A673 (cell line): ENCODE measurements around the gene CPED1. TPM values are rescaled to one million over a fixed set of nuclear protein-coding genes. Genes with fewer than 3 reads are reported as not detected.
"Not testable (repeated sequence)": the region's sequence is repeated elsewhere in the genome, so short reads cannot be mapped to it uniquely, and the experiment has no call there.

ENCODE experiments used
- BruUV-seq: library from RNA; stranded (reverse); fragments of 400-500 nt; replicated peaks from 2 replicates; lab custom pipeline; 2021; lab: Mats Ljungman, UMichigan
- CTCF ChIA-PET: fragments of 300-600 bp; sonication (Branson Sonifier 250); formaldehyde crosslinking; loops from one replicate; lab custom pipeline; 2022; ENCODE audit warnings: antibody characterized with exemption; lab: Charles Lee
- POLR2A ChIA-PET: fragments of 300-600 bp; sonication (Branson Sonifier 250); formaldehyde crosslinking; loops from one replicate; lab custom pipeline; 2022; ENCODE audit warnings: antibody characterized with exemption; ENCODE audit not compliant: low non-redundant PET; lab: Charles Lee
- DNase-seq: peaks from one replicate; pipeline ENCODE4 v3.0.0-alpha.2; 2015; ENCODE audit warnings: low spot score
- H3K27ac ChIP-seq: fragments of 200-600 bp; sonication (generic); 2 replicates; pipeline ENCODE4 v1.5.1; 2016; ENCODE audit warnings: mixed run types, low read depth, mild to moderate bottlenecking, mixed read lengths, antibody characterized with exemption, low read length; ENCODE audit not compliant: poor library complexity, severe bottlenecking
- H3K27me3 ChIP-seq: fragments of 200-600 bp; sonication (generic); replicated peaks from 2 replicates; pipeline ENCODE4 v1.6.1; 2017; ENCODE audit warnings: mixed run types, low read depth, mild to moderate bottlenecking, mixed read lengths, antibody characterized with exemption, low read length; ENCODE audit not compliant: insufficient read depth, poor library complexity
- H3K36me3 ChIP-seq: fragments of 200-600 bp; sonication (generic); 2 replicates; pipeline ENCODE4 v1.6.1; 2016; ENCODE audit warnings: mixed run types, mild to moderate bottlenecking, mixed read lengths, antibody characterized with exemption, low read length; ENCODE audit not compliant: insufficient read depth, poor library complexity, severe bottlenecking
- H3K4me1 ChIP-seq: fragments of 200-600 bp; sonication (generic); 2 replicates; pipeline ENCODE4 v1.6.1; 2017; ENCODE audit warnings: mixed run types, mild to moderate bottlenecking, mixed read lengths, antibody characterized with exemption, low read length; ENCODE audit not compliant: insufficient read depth, poor library complexity, severe bottlenecking
- H3K4me3 ChIP-seq: fragments of 200-600 bp; sonication (generic); 2 replicates; pipeline ENCODE4 v1.5.1; 2016; ENCODE audit warnings: low read depth, mixed run types, mild to moderate bottlenecking, mixed read lengths, low read length; ENCODE audit not compliant: poor library complexity, severe bottlenecking
- H3K9me3 ChIP-seq: fragments of 200-600 bp; sonication (generic); 2 replicates; pipeline ENCODE4 v1.6.1; 2016; ENCODE audit warnings: mixed run types, low read depth, mild to moderate bottlenecking, mixed read lengths, antibody characterized with exemption, low read length; ENCODE audit not compliant: poor library complexity, severe bottlenecking
- CTCF ChIP-seq: fragments of 300-800, 200-600 bp; sonication (generic); conservative IDR thresholded peaks from 2 replicates; pipeline ENCODE4 v1.5.1; 2017; ENCODE audit warnings: low read depth, mild to moderate bottlenecking, antibody characterized with exemption, low read length, moderate library complexity, mixed read lengths
- EZH2 ChIP-seq: fragments of 200-600 bp; sonication (generic); IDR thresholded peaks from 2 replicates; pipeline ENCODE4 v1.6.1; 2017; ENCODE audit warnings: borderline replicate concordance, low read depth, mild to moderate bottlenecking, mixed read lengths, antibody characterized with exemption, low read length; ENCODE audit not compliant: poor library complexity, severe bottlenecking
- intact Hi-C: fragments of 100-400 bp; cut with micrococcal nuclease; formaldehyde crosslinking; loops from one replicate; pipeline ENCODE4 v1.10.0; 2022; ENCODE audit not compliant: unreplicated experiment
- total RNA-seq: library from RNA; stranded (reverse); gene quantifications from 2 replicates; pipeline ENCODE4 v1.2.3, GENCODE V29; 2021

The CPED1 gene
- total RNA-seq, 1 experiment from 2014 or later = 0.15 TPM

GRCh38 chr7:121181357-121181756 lies 192.8 kb downstream of the CPED1 start:
- no peaks in the 10 kb centered on the region for H3K36me3 ChIP-seq
- no peaks in the 10 kb centered on the region for H3K4me1 ChIP-seq
- POLR2A ChIA-PET = no interaction called here
- no peaks in the 10 kb centered on the region for H3K9me3 ChIP-seq
- no peak for DNase-seq
- BruUV-seq = no TSS peak
- peaks cover 10% of the 10 kb centered on the region for H3K27me3 ChIP-seq
- no peak overlapping the region for H3K27ac ChIP-seq
- no peak overlapping the region for H3K4me3 ChIP-seq
- intact Hi-C loops = no loop called here
- no peak for TF ChIP-seq CTCF
- no peak for TF ChIP-seq EZH2
- CTCF ChIA-PET = no interaction called here

DNA sequence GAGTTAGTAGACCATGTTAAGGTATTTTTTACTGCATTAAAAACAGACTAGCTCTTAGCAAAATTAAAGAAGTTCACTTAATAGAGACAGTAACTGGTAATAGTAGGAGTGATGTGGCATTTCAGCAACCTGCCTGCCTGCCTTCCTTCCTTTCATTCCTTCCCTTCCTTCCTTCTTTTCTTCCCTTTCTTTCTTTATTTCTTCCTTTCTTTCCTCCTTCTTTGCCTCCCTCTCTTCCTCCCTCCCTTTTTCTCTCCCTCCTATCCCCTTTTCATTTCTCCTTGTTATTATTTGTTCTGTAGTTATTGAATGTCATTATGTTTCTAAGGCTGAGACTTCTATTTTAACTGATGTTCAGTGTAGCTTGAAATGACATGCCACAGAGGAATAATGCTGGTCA lies 193.8 kb downstream of the CPED1 start:
- no peak for DNase-seq
- Histone ChIP-seq H3K36me3 (no peaks in the 10 kb centered on the region), H3K9me3 (no peaks in the 10 kb centered on the region), H3K27me3 (peaks cover 10% of the 10 kb centered on the region), H3K4me3 (no peak overlapping the region), H3K4me1 (no peaks in the 10 kb centered on the region), H3K27ac (no peak overlapping the region)
- intact Hi-C loops = no loop called here
- no TSS peak for BruUV-seq
- ChIA-PET CTCF (no interaction called here), POLR2A (no interaction called here)
- no peak for TF ChIP-seq CTCF
- TF ChIP-seq EZH2 = no peak

- Histone ChIP-seq H3K4me1 (no peaks in the 10 kb centered on the region), H3K4me3 (no peak overlapping the region), H3K9me3 (no peaks in the 10 kb centered on the region), H3K36me3 (no peaks in the 10 kb centered on the region), H3K27ac (no peak overlapping the region), H3K27me3 (peaks cover 10% of the 10 kb centered on the region)
- no peak for DNase-seq
- intact Hi-C loops = no loop called here
- TF ChIP-seq CTCF (no peak), EZH2 (no peak)
- CTCF ChIA-PET = no interaction called here
- POLR2A ChIA-PET = no interaction called here
- no TSS peak for BruUV-seq
These were observed 194.4 kb downstream of the CPED1 start for GRCh38 chr7:121182902-121183301.

DNA sequence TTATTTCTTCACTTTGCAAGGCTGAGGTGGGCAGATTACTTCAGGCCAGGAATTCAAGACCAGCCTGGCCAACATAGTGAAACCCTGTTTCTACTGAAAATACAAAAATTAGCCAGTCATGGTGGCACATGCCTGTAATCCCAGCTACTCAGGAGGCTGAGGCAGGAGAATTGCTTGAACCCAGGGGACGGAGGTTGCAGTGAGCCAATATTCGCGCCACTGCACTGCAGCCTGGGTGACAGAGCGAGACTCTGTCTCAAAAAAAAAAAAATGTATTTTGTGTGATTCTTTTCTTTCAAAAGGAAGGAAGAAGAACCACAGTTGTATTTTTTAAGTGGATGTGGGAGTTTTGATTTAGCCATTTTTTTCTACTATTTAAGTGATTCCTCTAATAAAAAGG lies 195.4 kb downstream of the CPED1 start:
- H3K4me3 ChIP-seq, H3K9me3 ChIP-seq, CTCF ChIA-PET, H3K27ac ChIP-seq, intact Hi-C loops, POLR2A ChIA-PET, H3K36me3 ChIP-seq, H3K4me1 ChIP-seq, BruUV-seq, DNase-seq: not testable (repeated sequence)
- H3K27me3 ChIP-seq = peaks cover 10% of the 10 kb centered on the region
